ENCODE data around the gene PPP1R12B.

DNA sequence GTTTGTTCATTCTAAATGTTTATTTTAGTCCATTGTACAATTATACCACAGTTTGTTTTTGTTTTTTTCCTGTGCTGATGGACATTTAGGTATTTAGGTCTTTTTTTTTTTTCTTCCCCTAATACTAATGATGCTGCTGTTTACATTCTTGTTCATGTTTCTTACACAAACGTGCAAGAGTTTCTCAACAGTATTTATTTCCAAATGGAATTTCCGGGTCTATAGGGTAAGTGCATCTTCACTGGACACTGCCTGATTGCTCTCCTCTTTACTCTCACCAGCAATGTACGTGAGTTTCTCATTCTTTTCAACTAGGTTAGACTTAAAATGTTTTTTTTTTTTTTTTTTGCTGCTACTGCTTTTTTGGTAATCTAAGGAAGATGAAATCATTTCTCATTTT is 122.7 kb downstream of the PPP1R12B start:
- no peak for TF ChIP-seq KLF10 (tag by site-specific recombination; IDR thresholded peaks at IDR 0.05)
- no peak for TF ChIP-seq MEIS1 (CRISPR knock-in tag; IDR thresholded peaks at IDR 0.05; ENCODE audit: borderline replicate concordance)
